ENCODE data around the gene CC2D2A.

CC2D2A gene

GRCh38 chr4:15636818-15637217 lies 167.1 kb downstream of the CC2D2A start:
- ATAC-seq (ENCODE audit: low read depth) (no peak), DNase-seq (ENCODE audit: low spot score) (no peak)
- Histone ChIP-seq H3K27ac (ENCODE audit: poor library complexity, severe bottlenecking) (no peak overlapping the region), H3K4me3 (ENCODE audit: severe bottlenecking) (no peak overlapping the region), H3K27me3 (ENCODE audit: insufficient read depth, poor library complexity, severe bottlenecking) (no peaks in the 10 kb centered on the region), H3K4me1 (ENCODE audit: insufficient read depth, poor library complexity, severe bottlenecking) (no peaks in the 10 kb centered on the region), H3K36me3 (ENCODE audit: low read depth) (peaks cover 99% of the 10 kb centered on the region), H3K9me3 (ENCODE audit: severe bottlenecking) (no peaks in the 10 kb centered on the region)
- TF ChIP-seq CTCF (IDR thresholded peaks at IDR 0.05; ENCODE audit: poor library complexity, severe bottlenecking) = no peak

- no peak for DNase-seq (ENCODE audit: low spot score)
- H3K27ac ChIP-seq (ENCODE audit: poor library complexity, severe bottlenecking) = no peak overlapping the region
Measured at GRCh38 chr4:15638418-15638817, 168.7 kb downstream of the CC2D2A start.

GRCh38 chr4:15648600-15648999 lies 178.9 kb downstream of the CC2D2A start:
- no peak for ATAC-seq (ENCODE audit: low read depth)
- DNase-seq (ENCODE audit: low spot score) = no peak

More at GRCh38 chr4:15638418-15638817, 168.7 kb downstream of the CC2D2A start:
- no peaks in the 10 kb centered on the region for H3K9me3 ChIP-seq (ENCODE audit: severe bottlenecking)
- H3K27me3 ChIP-seq (ENCODE audit: insufficient read depth, poor library complexity, severe bottlenecking) = no peaks in the 10 kb centered on the region
- ATAC-seq (ENCODE audit: low read depth) = no peak
- TF ChIP-seq CTCF (IDR thresholded peaks at IDR 0.05; ENCODE audit: poor library complexity, severe bottlenecking) = no peak
- no peak overlapping the region for H3K4me3 ChIP-seq (ENCODE audit: severe bottlenecking)
- peaks cover 91% of the 10 kb centered on the region for H3K36me3 ChIP-seq (ENCODE audit: low read depth)
- no peaks in the 10 kb centered on the region for H3K4me1 ChIP-seq (ENCODE audit: insufficient read depth, poor library complexity, severe bottlenecking)

GRCh38 chr4:15649914-15650545 lies 180.3 kb downstream of the CC2D2A start:
- Histone ChIP-seq H3K27ac (ENCODE audit: poor library complexity, severe bottlenecking) (peak overlapping the region; percentile 1), H3K4me1 (ENCODE audit: insufficient read depth, poor library complexity, severe bottlenecking) (peaks cover 20% of the 10 kb centered on the region), H3K36me3 (ENCODE audit: low read depth) (peaks cover 11% of the 10 kb centered on the region), H3K9me3 (ENCODE audit: severe bottlenecking) (no peaks in the 10 kb centered on the region), H3K27me3 (ENCODE audit: insufficient read depth, poor library complexity, severe bottlenecking) (no peaks in the 10 kb centered on the region), H3K4me3 (ENCODE audit: severe bottlenecking) (no peak overlapping the region)
- peak; percentile 83 for TF ChIP-seq CTCF (IDR thresholded peaks at IDR 0.05; ENCODE audit: poor library complexity, severe bottlenecking)
- DNase-seq (ENCODE audit: low spot score) (no peak), ATAC-seq (ENCODE audit: low read depth) (peak; percentile 34; the same call in 2 of the 3 replicates)

More at GRCh38 chr4:15648600-15648999, 178.9 kb downstream of the CC2D2A start:
- no peak overlapping the region for H3K27ac ChIP-seq (ENCODE audit: poor library complexity, severe bottlenecking)
- no peak overlapping the region for H3K4me3 ChIP-seq (ENCODE audit: severe bottlenecking)
- H3K9me3 ChIP-seq (ENCODE audit: severe bottlenecking) = no peaks in the 10 kb centered on the region
- no peak for TF ChIP-seq CTCF (IDR thresholded peaks at IDR 0.05; ENCODE audit: poor library complexity, severe bottlenecking)
- H3K36me3 ChIP-seq (ENCODE audit: low read depth) = peaks cover 26% of the 10 kb centered on the region
- H3K4me1 ChIP-seq (ENCODE audit: insufficient read depth, poor library complexity, severe bottlenecking) = peaks cover 20% of the 10 kb centered on the region
- H3K27me3 ChIP-seq (ENCODE audit: insufficient read depth, poor library complexity, severe bottlenecking) = no peaks in the 10 kb centered on the region

All from RWPE2 (cell line).